HG03095 (cell line): ENCODE data around the gene ZFAND6.
A peak's percentile ranks its signal among the peaks of the same experiment; 100 is the strongest.
"Not testable (repeated sequence)": the region's sequence is repeated elsewhere in the genome, so short reads cannot be mapped to it uniquely, and the experiment has no call there.

Experiments
- ATAC-seq: cut with Tn5 transposase; IDR thresholded peaks from one replicate; pipeline ENCODE4 v1.9.1; 2021; ENCODE audit warnings: moderate library complexity; ENCODE audit not compliant: unreplicated experiment

The ZFAND6 gene

DNA sequence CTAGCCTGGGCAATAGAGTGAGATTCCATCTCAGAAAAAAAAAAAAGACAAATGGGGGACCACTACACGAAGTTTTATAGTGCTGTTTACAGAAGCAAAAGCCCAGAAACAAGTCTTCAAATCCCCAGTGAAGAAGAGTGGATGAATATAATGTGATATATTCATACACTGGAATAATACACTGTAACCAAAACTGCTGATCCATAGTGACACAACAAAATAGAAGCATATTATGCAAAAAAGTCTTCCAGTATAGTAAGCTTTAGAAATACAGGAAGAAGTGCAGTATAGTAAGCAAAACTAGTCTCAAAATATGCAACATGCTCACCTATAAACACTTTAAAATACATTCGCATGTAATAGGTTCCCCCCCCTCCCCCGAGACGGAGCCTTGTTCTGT lies 81.4 kb downstream of the ZFAND6 start:
- no peak for ATAC-seq

GRCh38 chr15:80141916-80142598 lies 82.6 kb downstream of the ZFAND6 start:
- no peak for ATAC-seq

- ATAC-seq: no peak
Observed at GRCh38 chr15:80142646-80143045, 83.2 kb downstream of the ZFAND6 start.

- ATAC-seq: no peak
Observed at GRCh38 chr15:80151148-80151547, 91.7 kb downstream of the ZFAND6 start.

- no peak for ATAC-seq
Observed at GRCh38 chr15:80151576-80151975, 92.1 kb downstream of the ZFAND6 start.

DNA sequence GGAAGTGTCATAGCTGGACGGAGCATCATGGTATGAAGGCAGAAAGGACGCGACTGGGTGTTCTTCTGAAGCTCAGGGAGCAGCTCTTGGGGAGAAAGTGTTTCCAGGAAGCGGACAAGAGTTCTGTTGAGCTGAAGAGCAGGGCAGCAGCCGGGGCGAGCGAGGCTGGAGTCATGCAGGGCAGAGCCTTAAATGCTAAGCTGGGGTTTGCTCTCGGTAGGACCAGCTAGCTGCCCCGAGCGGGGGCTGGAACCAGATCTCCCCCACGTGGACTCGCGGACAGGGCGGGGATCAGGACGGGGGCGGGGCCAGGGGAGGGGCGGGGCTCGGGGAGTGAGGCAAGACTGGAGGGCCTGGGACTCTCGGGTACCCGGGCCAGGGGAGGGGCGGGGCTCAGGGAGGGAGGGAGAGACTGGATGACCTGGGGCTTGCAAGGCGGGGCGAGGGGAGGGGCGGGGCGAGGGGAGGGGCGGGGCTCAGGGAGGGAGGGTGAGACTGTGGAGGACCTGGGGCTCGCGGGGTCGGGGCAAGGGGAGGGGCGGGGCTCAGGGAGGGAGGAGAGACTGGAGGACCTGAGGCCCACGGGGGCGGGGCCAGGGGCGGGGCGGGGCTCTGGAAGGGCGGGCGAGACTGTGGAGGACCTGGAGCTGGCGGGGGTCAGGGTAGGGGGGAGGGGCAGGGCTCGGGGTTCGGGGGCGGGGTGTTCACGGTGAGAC lies 92.9 kb downstream of the ZFAND6 start:
- ATAC-seq: peak; percentile 56

GRCh38 chr15:80152896-80153876 lies 93.7 kb downstream of the ZFAND6 start, which contains the start of gene FAH:
Gene FAH, plus strand, starts transcription at chr15:80152999. Its CDS starts 56 bp downstream, at chr15:80153055.
- peak; percentile 39 for ATAC-seq

DNA sequence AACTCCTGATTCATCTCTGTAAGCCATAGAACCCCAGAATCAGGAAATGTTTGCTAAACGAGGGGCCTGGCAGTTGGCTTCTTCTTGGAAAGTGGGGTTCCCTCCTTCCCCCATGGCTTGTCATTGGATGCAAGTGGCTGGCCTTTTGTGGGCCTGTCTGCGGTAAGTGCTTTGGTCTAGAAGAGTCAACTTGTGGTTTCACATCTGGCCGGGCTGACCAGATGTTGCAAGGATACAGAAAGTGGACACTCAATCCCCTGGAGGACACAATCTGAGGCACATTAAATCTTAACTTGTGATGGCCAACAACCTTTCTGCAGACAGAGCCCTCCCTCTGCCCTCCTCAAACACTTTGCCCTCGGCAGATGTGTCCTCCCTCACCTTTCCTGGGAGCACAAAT lies 94.4 kb downstream of the ZFAND6 start:
- no peak for ATAC-seq

DNA sequence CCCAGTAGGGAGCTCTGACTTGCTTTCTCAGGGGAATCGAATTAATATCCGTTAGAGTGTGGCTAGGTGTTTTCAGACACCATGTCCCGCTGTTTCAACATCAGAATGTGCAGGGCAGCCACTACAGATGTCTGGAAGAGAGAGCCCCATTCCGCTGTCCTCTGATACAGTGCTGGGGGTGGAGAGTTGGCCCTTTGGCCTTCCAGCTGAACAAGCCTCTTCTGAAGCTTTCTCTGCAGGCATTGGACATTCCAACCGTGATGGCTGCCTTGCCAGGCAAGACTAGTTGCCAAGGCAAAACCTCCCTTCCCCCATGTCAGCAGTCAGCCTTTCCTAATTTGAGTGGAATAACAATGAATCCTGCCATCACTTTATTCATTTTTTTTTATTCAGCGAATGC lies 94.9 kb downstream of the ZFAND6 start:
- ATAC-seq: no peak

- ATAC-seq: no peak
Observed at GRCh38 chr15:80155001-80155377, 95.5 kb downstream of the ZFAND6 start.

DNA sequence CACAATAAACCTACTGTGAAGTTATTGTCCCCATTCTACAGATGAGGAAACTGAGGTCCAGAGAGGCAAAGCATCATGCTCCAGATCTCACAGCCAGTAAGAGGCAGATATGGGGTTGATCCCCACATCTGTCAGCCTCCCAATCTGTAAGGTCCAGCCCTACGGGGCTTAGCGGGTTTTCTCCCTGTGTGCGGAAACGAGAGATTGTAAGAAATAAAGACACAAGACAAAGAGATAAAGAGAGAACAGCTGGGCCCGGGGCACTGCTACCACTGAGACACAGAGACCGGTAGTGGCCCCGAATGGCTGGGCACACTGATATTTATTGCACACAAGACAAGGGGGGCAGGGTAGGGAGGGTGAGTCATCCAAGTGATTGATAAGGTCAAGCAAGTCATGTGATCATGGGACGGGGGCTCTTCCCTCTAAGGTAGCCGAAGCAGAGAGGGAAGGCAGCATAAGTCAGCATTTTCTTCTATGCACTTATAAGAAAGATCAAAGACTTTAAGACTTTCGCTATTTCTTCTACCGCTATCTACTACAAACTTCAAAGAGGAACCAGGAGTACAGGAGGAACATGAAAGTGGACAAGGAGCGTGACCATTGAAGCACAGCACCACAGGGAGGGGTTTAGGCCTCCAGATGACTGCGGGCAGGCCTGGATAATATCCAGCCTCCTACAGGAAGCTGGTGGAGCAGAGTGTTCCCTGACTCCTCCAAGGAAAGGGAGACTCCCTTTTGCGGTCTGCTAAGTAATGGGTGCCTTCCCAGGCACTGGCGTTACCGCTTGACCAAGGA lies 96.1 kb downstream of the ZFAND6 start:
- ATAC-seq: not testable (repeated sequence)

GRCh38 chr15:80156176-80156720 lies 96.8 kb downstream of the ZFAND6 start:
- no peak for ATAC-seq

DNA sequence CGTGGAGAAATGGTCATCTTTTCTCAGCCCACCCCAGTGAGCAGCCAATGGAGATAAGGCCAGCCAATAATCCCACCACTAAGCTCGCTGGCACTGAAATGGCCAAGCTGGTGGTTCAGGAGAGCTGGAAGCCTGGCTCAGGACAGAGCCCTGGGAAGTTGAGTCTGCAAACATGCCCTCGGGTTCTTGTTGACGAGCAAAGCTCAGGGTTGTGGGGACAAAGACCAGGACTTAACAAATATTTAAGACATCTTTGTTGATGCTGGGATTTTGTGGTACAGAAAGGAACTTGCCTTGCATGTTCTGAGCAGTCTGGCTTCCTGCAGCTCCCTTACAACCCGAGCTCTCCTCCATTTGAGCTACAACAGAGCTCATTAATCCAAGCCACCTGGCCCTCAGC lies 97.7 kb downstream of the ZFAND6 start:
- no peak for ATAC-seq

DNA sequence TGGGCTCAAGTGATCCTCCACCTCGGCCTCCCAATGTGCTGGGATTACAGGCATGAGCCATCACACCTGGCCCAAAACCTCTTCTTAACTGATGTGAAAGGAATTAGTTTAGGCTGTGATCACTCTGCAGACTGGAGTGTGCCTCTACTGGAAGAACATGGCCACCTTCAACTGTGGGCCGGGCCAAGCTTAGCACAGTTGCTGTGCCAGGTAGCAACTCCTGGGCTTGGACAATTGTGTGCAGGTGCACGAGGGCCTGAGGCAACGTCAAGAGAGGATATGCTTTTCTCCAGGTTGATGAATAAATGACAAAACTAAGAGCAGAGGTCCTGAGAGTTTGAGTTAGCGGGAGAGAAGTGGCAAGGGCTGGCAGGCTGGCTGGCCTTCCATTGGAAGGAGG lies 99.8 kb downstream of the ZFAND6 start:
- ATAC-seq: no peak

- no peak for ATAC-seq
Observed at GRCh38 chr15:80159811-80160569, 100.5 kb downstream of the ZFAND6 start.

- peak; percentile 72 for ATAC-seq
Observed at GRCh38 chr15:80160570-80161156, 101.2 kb downstream of the ZFAND6 start.

- ATAC-seq: no peak
Observed at GRCh38 chr15:80161468-80162016, 102.1 kb downstream of the ZFAND6 start.

DNA sequence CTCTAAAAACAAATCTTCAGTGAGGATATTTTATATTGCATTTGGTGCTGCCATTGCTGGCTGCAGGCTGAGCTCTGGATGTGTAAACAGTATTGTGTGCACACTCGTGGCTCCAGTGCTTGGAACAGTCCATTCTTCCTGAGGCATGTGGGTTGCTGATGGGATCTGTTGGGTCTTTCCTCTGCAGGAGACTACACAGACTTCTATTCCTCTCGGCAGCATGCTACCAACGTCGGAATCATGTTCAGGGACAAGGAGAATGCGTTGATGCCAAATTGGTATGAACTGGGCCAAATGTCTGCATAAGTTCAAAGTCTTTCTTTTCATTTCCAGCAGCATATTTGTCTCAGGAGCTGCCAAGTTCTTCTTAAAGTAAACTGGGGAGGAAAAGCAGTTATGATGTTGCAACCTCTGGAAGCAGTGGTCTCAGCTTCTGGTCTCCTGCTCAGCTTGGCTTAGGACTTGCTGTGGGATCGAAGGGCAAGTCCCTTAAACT lies 102.6 kb downstream of the ZFAND6 start:
- ATAC-seq: no peak

DNA sequence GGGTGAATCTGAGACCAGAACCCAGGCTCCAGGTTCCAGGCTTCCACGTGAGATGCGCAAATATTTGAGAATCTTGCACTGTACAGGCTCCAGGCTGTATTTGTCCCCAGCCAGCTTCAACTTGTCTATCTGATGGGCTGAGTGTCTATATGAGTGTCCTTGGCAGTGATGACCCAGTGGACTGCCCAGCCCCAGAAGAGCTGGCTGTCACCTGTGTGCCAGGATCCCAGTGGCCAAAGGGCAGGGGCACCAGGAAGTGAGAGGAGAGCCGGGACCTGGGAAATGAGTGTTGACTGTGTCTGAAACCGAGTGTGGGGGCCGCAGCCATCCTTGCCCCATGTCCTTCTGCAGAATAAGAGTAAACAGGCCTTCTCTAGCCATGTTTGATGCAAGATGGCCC lies 103.7 kb downstream of the ZFAND6 start:
- no peak for ATAC-seq
